ENCODE data around the gene SIGLEC5. TPM values are rescaled to one million over a fixed set of nuclear protein-coding genes. Genes with fewer than 3 reads are reported as not detected.
A peak's percentile ranks its signal among the peaks of the same experiment; 100 is the strongest.

The SIGLEC5 gene
- total RNA-seq, 1 experiment from 2014 or later: not detected

- in situ Hi-C loops (cut with HindIII; ENCODE audit: low pct_unique_long_range_greater_than_20kb, low sequenced_read_pairs): no loop called here
- peak; percentile 6 for DNase-seq (ENCODE audit: low read depth)
These were observed 7.3 kb upstream of the SIGLEC5 start for GRCh38 chr19:51637362-51637978.

- in situ Hi-C loops (cut with HindIII; ENCODE audit: low pct_unique_long_range_greater_than_20kb, low sequenced_read_pairs): no loop called here
- no peak for DNase-seq (ENCODE audit: low read depth)
These were observed 1.9 kb upstream of the SIGLEC5 start for GRCh38 chr19:51632126-51632525.

GRCh38 chr19:51628153-51628939, 1.9 kb downstream of the SIGLEC5 start:
- in situ Hi-C loops (cut with HindIII; ENCODE audit: low pct_unique_long_range_greater_than_20kb, low sequenced_read_pairs): no loop called here
- no peak for DNase-seq (ENCODE audit: low read depth)

- DNase-seq (ENCODE audit: low read depth): no peak
- in situ Hi-C loops (cut with HindIII; ENCODE audit: low pct_unique_long_range_greater_than_20kb, low sequenced_read_pairs): no loop called here
These were observed 2.6 kb downstream of the SIGLEC5 start for GRCh38 chr19:51627491-51628138.

GRCh38 chr19:51626675-51627074, 3.5 kb downstream of the SIGLEC5 start:
- DNase-seq (ENCODE audit: low read depth): no peak
- in situ Hi-C loops (cut with HindIII; ENCODE audit: low pct_unique_long_range_greater_than_20kb, low sequenced_read_pairs): no loop called here

- in situ Hi-C loops (cut with HindIII; ENCODE audit: low pct_unique_long_range_greater_than_20kb, low sequenced_read_pairs): no loop called here
- DNase-seq (ENCODE audit: low read depth): no peak
These were observed 9.0 kb downstream of the SIGLEC5 start for GRCh38 chr19:51621178-51621577.

GRCh38 chr19:51615991-51616390, 14.2 kb downstream of the SIGLEC5 start:
- in situ Hi-C loops (cut with HindIII; ENCODE audit: low pct_unique_long_range_greater_than_20kb, low sequenced_read_pairs): no loop called here
- no peak for DNase-seq (ENCODE audit: low read depth)

GRCh38 chr19:51614789-51615188, 15.4 kb downstream of the SIGLEC5 start:
- DNase-seq (ENCODE audit: low read depth): no peak
- in situ Hi-C loops (cut with HindIII; ENCODE audit: low pct_unique_long_range_greater_than_20kb, low sequenced_read_pairs): no loop called here

GRCh38 chr19:51610576-51610975, 19.6 kb downstream of the SIGLEC5 start:
- DNase-seq (ENCODE audit: low read depth): no peak
- in situ Hi-C loops (cut with HindIII; ENCODE audit: low pct_unique_long_range_greater_than_20kb, low sequenced_read_pairs): no loop called here

- in situ Hi-C loops (cut with HindIII; ENCODE audit: low pct_unique_long_range_greater_than_20kb, low sequenced_read_pairs): no loop called here
- DNase-seq (ENCODE audit: low read depth): peak; percentile 53
These were observed 22.2 kb downstream of the SIGLEC5 start for GRCh38 chr19:51607920-51608562.

GRCh38 chr19:51607077-51607476, 23.1 kb downstream of the SIGLEC5 start:
- in situ Hi-C loops (cut with HindIII; ENCODE audit: low pct_unique_long_range_greater_than_20kb, low sequenced_read_pairs): no loop called here
- DNase-seq (ENCODE audit: low read depth): no peak

GRCh38 chr19:51602189-51602854, 27.9 kb downstream of the SIGLEC5 start:
- no peak for DNase-seq (ENCODE audit: low read depth)
- in situ Hi-C loops (cut with HindIII; ENCODE audit: low pct_unique_long_range_greater_than_20kb, low sequenced_read_pairs): no loop called here

- in situ Hi-C loops (cut with HindIII; ENCODE audit: low pct_unique_long_range_greater_than_20kb, low sequenced_read_pairs): no loop called here
These were observed 29.1 kb downstream of the SIGLEC5 start for GRCh38 chr19:51600940-51601580.

GRCh38 chr19:51599084-51599483, 31.1 kb downstream of the SIGLEC5 start:
- DNase-seq (ENCODE audit: low read depth): no peak
- in situ Hi-C loops (cut with HindIII; ENCODE audit: low pct_unique_long_range_greater_than_20kb, low sequenced_read_pairs): no loop called here

More at GRCh38 chr19:51600940-51601580, 29.1 kb downstream of the SIGLEC5 start:
- no peak for DNase-seq (ENCODE audit: low read depth)

GRCh38 chr19:51598159-51598915, 31.9 kb downstream of the SIGLEC5 start:
- DNase-seq (ENCODE audit: low read depth): no peak
- in situ Hi-C loops (cut with HindIII; ENCODE audit: low pct_unique_long_range_greater_than_20kb, low sequenced_read_pairs): no loop called here

GRCh38 chr19:51595190-51596175, 34.7 kb downstream of the SIGLEC5 start:
- in situ Hi-C loops (cut with HindIII; ENCODE audit: low pct_unique_long_range_greater_than_20kb, low sequenced_read_pairs): no loop called here
- DNase-seq (ENCODE audit: low read depth): no peak

Measured in Caki2 (cell line).